GM21576 (cell line): ENCODE data around the gene CALM1.

Experiments used
- ATAC-seq: cut with Tn5 transposase; IDR thresholded peaks from one replicate; pipeline ENCODE4 v1.9.1; 2021; ENCODE audit warnings: mild to moderate bottlenecking, moderate library complexity; ENCODE audit not compliant: unreplicated experiment

CALM1 gene

DNA sequence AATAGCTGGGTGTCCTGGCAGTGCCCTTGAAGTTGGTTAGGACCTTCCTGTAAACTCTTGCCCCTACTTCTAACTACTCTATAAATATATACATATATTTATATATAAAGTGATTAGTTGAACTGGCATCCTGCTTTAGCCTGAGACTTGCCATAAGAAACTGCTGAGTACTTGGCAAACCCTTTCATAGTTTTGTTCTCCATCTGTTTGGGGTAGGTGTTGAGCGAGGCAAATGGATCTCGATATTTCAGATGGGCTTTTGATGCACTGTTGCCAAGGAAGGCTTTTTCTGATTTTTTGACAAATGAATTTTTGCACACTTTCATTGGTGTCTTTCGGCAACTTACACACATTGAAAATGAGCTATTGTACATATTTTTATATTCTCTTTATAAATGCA lies 10.4 kb downstream of the CALM1 start:
- ATAC-seq = no peak

DNA sequence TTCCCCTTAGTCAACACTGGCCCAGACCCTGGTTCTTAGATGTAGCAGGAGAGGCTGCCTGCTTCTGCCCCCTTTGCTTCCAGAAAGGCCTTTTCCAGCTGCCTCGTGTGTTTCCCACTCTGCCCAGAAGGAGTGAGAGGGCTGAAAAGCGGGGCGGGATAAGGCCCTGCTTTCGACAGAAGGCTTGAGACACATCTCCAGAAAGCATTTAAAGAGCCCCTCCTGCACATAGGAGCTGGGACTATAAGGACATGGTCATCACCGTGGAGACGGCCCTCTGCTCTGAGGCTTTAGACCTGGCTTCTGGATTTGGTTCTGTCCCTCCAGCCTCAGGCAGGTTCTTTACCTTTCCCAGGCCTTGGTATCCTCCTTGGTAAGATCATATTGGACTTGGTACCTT lies 11.9 kb downstream of the CALM1 start:
- no peak for ATAC-seq

DNA sequence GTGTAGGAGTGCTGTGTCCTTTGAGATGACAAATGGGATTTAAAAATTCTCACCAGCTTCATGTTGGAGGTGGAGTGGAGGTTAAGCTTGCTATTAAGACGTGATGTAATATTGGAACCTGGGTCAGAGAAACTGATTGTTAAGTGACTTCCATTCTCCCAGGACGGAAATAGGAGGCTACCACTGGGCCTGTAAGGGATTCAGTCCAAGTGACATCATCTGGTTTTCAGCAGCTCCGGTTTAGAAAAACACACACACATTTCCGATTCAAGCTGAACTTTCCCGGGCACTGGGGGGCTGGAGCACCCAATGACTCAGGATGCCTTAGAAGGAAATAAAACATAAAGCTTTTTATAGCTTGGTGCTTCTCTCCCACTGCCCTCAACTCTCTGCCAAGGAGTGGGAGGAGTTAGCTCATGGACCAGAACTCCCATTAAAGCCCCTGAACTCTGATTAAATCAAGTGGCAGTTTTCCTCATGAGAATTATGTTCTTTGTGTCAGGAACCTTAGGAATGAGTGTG lies 12.4 kb downstream of the CALM1 start:
- ATAC-seq = no peak

DNA sequence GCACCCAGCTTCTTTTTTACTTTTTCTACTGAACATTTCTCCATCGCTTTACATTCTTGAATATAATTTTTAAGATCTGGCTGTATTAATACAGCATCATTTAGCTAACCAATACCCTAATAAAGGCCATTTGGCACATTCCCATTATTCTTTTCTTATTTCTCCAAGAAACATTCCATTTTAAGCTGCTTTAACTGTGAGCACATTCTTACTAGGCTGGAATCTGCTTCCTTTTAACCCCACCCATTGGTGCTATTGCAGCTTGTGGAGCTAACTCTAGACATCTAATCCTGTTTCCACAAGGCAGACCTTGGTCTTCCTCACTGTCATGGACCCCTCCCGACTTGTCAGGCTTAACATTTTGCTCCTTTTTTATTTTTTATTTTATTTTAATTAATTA lies 15.2 kb downstream of the CALM1 start:
- no peak for ATAC-seq

DNA sequence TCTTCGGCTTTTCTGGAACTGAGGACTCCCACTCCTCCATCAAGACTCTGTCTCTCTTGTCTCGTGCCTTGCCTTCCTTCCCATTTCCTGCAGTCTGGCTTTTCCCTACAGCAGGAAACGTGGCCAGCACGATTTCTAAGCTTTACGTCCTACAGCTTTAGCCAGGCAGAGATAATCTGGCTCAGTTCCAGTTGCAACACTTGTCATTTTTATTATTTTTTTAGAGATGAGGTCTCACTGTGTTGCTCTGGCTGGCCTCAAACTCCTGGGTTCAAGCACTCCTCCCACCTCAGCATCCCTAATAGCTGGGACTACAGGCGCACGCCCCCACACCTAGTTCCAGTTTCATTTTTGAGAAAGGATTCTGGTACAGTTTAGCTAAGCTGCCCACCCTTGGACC lies 19.9 kb downstream of the CALM1 start:
- ATAC-seq = no peak

DNA sequence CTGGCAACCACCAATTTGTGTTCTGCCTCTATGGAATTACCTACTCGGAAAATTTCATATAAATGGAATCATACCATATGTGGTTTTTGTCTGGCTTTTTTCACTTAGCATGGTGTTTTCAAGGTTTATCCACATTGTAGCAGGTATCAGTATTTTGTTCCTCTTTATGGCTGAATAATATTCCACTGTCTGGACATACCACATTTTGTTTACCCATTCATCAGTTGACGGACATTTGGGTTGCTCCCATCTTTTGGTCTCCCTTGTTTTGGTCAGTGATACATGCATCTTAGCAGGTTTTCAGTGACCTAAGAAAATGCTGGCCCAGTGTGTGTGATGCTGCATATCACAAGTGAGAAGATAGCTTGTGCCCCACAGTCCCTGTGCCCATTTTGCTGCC lies 21.2 kb downstream of the CALM1 start:
- no peak for ATAC-seq

DNA sequence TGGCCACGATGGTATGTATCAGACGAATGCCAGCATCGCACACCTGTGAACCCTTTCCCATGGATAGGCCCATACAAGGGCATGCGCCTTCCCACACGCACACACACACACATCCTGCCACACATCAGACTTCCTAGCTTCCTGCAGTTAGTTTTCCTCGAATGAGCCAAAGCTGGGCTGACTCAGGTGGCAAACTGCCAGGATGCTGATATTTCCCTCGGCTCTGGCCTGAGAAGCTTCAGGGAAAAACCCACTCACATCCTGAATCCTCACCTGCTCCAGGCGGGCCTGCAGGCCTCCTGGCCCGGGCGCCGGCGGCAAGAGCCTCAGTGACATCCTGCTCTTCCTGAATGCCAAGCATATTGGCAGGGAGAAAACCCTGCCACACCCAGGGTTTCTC lies 22.4 kb downstream of the CALM1 start:
- no peak for ATAC-seq

DNA sequence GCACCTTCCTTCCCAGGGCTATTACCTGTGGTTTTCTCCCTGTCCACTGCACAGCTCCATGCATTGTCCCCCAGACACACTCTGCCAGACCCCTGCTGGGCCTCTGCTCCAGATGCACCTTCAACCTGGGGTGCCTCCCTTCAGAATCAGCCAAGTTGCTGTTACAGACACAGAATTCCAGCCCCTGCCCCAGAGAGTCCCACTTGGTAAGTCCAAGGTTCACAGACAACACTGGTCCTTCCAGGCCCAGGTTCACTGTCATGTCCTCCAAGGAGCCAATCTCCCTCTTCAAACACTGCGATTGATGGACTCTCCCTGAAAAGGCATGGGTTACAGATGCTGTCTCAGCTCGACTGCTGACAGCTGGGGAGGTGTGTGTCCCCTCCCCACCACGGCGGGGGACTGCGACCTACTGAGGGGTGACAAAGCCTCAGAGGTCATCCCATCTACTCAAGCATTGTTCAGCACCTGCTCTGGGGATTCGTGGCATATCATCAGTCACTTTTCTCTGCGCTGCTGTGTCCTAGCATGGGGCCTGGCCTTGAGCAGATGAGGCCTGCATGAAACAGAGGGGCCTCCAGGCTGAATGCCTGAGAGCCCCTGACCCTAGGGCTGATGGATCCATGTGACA lies 24.3 kb downstream of the CALM1 start:
- no peak for ATAC-seq

DNA sequence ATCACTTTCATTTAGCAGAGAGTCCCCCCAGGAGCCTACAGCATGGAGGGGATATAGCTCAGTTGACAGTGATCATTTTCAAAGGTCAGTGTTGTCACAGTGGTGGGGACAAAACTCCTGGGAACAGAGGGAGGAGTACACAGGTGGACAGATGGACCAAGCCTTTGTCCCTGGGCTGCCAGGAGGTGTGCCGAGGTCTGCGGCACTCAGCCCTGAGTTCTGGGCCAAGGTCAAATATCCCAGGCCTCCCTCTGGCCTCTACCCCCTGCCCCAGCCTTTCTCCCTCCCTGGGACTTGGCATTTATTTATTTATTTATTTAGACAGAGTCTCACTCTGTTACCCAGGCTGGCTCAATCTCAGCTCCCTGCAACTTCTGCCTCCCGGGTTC lies 24.8 kb downstream of the CALM1 start:
- ATAC-seq = no peak

DNA sequence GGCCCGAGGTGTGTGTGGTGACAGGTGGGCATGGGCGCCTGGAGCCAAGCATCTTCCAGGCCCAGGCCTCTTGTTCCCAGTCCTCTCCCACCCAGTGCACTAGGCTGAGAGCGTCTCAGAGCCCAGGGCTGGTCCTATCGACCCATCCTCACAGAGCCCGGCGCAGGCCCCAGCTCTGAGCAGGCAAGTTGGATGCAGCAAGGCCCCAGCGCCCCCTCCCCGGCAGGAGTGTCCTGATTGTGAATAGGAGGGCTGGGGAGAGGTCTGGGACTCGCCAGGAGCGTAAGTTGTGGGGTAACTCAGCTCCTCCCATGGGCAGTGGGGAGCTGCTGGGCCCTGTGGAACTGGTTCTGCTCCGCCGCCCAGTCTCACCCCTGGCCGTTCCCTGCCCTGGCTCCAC lies 26.3 kb downstream of the CALM1 start:
- no peak for ATAC-seq

DNA sequence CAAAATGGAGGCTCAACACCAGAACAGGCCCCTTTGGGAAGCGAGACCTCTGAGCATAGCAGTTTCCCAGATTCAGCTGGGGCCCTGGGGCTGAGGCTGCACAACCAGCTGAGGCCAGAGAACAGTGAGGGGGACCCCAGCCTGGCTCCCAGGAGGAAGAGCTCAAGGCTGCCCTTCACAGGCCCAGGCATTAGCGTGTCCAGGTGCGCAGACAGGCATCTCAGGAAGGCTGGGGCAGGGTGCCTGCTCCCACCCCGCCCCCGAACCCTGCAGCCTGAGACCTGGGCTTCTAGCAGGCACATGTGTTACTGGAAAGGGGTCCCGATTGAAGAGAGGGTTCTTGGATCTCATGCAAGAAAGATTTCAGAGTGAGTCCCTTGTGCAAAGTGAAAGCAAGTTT lies 27.2 kb downstream of the CALM1 start:
- no peak for ATAC-seq

DNA sequence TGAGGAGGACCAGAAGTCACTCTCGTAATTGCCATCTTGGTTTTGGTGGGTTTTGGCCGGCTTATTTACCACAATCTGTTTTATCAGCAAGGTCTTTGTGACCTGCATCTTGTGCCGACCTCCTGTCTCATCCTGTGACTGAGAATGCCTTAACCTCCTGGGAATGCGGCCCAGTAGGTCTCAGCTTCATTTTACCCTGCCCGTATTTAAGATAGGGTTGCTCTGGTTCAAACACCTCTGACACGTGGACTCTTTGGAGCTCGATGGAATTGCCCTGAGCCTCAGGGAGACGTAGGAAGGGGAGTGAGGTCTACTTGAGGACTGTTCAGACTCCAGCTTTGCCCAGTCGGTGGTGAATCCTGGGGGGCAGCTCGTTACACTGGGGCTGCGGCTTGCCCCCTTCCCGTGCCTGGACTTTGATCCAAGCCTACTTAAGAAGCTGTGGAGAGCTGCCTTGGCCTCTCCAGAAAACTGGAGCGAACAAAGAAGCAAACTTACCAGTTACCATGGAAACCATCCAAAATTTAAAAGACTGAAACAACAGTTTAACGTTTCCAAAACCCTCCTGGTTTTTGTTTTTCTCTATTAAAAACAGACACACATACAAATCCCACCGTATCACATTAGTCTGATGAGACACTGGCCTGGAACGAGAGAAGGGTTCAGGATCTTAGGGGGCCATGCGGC lies 28.0 kb downstream of the CALM1 start:
- ATAC-seq = no peak

DNA sequence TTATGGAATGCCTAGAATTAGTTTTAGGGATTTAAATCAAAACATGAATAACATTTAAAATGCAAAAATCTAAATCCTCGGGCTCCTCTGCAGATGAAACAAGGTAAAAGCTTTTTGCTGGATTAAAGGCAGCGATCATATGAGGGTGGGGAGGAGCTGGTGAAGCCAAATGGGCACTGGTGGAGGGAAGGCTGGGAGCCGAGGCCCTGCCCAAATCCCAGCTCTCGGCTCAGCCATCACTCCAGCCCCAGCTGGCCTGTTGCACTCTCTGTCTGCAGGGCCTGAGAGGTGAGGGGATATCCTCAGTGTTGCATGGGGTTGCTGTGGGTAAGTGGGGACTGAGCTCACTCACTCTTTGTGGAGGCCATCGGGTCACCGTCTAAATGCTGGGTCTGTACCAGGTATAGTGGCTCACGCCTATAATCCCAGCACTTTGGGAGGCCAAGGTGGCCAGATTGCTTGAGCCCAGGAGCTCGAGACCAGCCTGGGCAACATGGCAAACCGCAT lies 28.6 kb downstream of the CALM1 start:
- ATAC-seq = no peak

DNA sequence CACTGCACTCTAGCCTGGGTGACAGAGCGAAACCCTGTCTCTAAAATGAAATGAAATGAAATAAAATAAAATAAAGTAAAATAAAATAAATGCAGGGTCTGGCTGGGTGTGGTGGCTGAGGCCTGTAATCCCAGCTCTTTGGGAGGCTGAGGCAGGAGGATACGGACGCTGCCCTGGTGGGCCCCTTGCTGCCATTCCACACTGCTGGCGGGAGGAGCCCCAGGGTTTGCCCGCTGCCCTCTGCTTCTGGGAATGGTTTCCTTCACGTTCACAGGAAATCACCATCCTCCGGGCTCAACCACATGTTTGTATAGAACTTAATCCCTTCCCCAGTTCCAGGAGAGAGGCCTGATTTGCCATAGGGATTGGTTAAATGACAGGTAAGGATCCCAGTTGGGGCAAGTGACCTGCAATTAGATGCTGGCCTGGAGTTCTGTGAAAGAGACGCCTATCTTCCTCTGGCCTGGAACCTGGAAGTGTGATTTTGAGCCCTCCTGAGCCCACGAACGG lies 29.3 kb downstream of the CALM1 start:
- no peak for ATAC-seq

DNA sequence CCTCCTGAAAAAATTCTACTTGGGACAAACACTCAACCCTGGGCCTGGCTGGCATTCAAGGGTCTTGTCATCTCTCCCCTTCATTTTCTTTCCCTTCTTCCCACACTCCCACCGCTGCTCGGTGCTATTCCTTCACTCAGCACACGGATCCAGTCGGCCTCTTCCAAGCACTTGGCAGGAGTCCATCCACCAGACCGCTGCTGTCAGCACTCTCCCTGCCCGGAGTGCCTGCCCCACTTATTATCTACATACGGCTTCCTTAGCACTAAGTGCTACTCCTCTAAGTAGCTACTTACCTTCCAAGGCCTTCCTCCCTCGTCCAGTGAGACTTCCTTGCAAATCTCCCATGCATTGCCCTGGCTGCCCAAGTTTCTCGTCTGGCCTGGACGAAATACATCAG lies 29.8 kb downstream of the CALM1 start:
- no peak for ATAC-seq

DNA sequence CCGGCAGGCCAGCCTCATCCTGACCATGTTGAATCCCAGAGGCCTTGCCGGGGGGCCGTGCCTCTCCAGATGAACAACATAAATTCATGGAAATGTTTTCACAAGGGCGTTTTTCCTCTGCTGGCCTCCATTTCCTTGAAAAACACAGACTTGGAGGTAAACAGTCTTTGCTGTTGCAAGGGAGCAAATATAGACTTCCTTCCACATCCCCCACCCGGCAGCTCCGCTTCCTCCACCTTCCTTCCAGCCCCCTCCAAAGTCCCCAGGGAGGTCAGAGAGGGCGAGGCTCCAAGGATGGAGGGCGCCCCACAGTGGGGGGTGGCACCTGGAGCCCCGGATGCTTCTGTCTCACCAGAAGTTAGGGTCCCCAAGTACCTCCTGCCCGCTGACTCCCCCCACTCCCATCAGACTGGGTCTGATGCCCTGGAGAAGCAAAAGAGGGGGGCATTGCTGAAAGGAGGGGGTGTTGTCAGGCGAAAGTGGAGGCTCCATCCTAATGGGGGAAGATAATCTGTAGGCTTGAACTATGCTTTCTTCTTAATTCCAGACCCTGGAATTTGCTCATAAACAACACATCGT lies 31.1 kb downstream of the CALM1 start:
- ATAC-seq = no peak

DNA sequence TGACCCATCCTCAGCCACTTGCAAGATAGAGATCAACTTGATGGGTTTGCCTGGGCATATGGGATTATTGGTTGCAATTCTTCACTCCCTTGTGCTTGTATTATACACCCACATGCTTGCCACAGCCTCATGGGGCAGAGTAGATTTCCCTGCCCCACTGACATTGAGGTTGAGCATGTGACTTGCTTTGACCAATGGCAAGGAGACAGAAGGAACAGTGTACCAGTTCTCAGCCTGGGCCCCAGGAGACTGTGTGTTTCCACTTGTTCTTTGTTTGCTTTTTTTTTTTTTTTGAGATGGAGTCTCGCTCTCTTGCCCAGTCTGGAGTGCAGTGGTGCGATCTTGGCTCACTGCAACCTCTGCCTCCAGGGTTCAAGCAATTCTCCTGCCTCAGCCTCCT lies 31.8 kb downstream of the CALM1 start:
- ATAC-seq = no peak

DNA sequence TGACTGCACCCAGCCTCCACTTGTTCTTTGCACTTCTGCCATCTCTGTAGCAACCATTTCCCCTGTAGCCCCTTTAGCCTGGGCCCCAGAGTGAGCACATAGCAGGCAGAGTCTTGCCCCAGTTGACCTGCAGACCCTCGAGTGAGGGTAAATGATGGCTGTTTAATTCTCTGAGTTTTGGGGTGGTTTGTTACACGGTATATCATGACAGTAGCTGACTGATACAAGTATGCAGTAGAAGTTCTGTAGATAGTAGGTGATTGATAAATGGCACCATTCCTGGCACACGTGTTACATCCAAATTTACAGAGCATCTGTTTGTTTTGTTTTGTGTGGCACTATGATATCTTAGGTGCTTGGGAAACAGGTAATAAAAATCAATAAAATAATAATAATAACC lies 32.4 kb downstream of the CALM1 start:
- no peak for ATAC-seq

DNA sequence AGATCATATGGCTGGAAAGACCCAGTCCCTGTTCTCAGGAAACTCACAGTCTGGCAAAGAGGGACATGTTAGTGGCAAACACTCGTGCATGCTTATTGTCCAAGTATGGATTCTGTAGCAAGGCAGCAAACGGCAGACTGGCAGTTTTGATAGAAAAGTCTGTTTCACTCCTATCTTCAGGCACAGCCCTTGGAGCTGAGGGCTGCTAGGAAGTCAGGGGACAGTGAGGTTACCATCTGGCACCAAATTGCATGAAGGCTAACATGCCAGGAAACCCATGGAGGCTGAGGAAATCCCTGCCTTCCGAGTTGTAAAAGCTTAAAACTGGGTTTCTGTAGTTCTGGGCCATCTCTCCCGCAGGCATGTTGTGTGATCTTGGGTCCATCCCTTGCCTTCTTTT lies 32.9 kb downstream of the CALM1 start:
- ATAC-seq = no peak

DNA sequence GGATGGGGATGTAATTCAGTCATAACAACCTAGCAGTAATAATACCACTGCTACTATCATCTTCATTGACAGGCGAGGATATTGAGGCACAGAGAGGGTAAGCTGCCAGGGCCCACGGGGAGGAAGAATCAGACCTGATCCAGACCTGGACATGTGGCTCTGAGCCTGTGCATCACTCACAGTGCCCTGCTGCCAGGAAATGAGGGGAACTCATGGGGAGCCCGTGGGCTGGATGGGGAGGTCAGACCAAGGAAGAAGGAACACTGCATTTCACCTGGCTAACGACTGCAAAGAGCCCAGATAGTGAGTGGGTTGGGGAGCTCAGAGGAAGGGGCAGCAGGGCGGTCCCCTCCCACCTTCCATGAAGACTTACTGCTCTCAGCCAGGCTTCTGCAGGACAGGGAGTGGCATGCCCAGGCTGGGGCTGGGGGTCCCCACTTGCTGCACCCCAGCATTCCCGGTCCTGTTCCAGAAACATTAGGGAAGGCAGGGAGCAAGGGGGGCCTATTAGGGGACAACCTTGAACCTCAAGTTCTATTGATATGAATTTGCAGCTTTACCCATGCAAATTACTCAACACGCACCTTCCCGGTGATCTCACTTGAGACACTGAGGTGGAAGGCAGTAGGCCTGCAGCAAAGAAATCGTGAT lies 37.7 kb downstream of the CALM1 start:
- no peak for ATAC-seq

DNA sequence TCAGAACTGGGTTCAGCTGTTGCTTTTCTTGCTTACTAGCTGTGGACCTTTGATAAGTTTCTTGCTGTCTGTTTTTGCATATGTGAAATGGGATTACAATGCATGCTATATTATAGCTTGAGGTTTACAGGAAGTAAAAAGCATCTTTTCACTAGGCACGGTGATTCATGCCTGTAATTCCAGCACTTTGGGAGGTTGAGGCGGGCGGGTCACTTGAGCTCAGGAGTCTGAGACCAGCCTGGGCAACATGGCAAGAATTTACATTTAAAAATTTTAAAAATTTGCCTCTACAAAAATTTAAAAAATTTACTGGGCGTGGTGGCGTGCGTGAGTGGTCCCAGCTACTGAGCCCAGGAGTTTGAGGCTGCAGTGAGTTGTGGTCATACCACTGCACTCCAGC lies 42.0 kb downstream of the CALM1 start:
- ATAC-seq = no peak

DNA sequence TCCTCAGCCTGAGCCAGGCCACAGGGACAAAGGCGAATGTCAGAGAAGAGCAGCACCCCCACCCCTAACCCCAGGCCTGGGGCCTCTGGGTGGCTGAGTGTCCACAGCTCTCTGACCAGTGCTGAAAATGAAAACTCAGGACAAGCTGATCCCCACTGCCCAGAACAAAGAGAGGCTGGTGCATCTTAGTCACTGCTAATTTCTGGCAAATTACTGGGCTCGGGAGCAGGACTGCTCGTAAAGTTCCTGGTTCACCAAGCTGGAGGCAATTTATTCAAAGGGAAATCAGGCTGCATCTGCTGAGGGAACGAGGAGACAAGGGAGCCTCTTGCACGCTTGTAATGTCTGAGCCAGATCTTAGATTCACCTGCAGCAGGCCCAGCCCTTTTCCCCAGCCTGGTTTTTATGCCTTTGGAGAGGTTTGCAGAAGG lies 43.2 kb downstream of the CALM1 start:
- no peak for ATAC-seq
